SW480 (cell line): Measurements from ENCODE around the gene CAPN9.
A peak's percentile ranks its signal among the peaks of the same experiment; 100 is the strongest.

Experiments
- DNase-seq: peaks from one replicate; pipeline ENCODE4 v3.0.0-alpha.2; 2016; ENCODE audit warnings: low spot score

CAPN9 gene

DNA sequence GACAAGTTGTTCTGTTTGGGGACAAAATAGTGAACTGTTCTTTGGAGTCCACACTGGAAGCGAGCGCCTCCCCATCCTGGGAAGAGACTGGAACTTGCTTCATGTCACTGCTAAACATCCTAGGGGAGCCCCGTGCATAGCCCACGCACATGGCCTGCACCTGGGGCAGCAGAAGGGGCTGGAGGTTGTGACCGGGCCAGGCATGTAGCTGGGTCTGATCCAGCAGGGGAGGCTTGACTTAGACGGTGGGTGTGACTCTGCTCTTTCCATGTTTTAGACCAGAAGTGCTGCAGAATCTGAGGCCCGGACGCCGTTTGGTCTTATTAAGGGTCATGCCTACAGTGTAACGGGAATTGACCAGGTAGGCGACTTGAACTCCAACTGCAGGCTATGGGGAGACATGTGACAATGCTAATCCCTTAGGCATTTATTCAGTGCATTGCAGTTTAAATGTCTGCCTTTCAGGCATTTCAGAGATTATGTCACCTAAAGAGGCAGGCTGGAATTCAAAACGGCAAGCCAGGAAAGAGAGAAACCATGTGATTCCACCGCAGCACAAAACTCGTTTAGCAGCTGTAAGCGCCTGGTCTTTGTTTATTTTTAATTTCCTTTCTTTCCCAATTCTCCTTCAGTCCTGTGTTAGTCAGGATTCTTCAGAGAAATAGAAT lies 21.8 kb downstream of the CAPN9 start:
- DNase-seq: no peak

DNA sequence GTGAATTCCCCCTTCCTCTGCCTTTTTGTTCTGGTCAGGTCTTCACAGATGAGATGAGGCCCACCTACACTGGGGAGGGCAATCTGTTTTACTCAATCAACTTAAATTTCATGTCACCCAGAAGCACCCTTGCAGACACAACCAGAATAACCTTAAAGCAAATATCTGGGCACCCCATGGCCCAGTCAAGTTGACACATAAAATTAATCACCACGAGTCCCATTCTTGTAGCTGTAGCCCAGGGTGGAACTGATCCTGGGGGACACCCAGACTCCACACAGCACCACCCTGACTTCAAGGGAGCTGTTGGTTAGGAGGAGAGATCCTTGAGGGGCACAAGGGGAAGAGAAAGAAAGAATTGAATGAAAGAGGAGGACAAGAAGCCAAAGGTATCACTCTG lies 23.1 kb downstream of the CAPN9 start:
- DNase-seq: no peak

DNA sequence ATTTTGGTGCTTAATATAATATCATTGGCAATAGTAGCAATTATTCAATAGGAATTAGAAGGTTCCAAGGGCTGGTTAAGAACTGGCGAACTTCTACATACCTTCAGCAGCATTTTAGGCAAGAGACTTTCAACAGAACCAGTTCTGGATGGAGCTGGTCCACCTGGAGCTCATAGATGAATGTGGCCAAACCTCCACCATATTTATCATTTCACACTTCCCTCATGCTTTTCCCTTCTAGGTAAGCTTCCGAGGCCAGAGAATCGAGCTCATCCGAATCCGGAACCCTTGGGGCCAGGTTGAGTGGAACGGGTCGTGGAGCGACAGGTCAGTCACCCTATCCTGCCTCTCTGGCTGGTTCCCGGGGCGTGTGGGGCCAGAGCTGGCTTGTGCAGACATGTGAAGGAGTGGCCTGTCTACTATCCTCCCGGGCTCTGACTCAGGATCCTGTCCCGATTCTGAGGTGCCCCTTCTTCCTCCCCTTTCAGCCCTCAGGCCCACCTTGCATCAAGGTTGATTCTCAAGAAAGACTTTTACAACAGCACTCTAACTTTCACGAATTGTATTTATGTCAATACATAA lies 24.7 kb downstream of the CAPN9 start:
- DNase-seq: no peak

DNA sequence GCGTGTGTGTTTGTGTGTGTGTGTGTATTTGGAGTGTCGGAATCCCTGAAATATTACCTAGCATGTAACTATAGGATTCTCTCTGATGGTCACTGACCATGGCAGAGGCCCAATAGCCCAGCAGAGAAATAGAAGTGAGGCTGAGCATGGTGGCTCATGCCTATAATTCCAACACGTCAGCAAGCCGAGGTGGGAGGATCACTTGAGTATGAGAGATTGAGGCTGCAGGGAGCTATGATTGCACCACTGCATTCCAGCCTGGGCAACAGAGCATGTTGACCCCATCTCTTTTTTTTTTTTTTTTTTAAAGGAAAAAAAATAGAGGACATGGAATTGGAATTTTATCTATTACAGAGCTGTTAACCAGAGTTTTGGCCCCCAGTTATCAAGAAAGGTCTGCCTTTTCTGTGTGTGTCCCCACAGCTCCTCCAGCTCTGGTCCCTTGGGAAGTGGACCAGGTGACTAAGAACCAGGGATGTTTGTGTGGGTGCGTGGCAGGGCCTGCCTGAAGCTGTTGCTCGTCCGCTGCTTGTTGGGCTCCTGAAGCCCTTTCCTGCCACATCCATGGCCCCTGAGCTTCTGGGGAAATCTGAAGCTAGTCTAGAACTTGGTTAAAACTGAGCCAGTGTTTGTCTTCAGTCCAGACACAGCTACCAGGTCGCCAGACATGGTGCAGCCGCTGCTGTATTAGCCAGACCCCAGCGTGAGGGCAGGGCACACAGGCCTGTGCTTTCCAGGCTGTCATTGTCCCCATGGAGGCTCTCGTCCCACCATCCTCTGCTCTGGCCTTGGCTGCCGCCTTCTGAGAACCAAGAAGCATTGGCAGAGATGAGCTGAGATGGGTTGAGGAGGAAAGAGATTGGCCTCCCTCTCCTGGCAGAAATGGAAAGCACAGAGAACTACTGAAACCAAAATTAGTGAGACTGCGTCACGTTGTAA lies 25.5 kb downstream of the CAPN9 start:
- DNase-seq: peak; percentile 30

DNA sequence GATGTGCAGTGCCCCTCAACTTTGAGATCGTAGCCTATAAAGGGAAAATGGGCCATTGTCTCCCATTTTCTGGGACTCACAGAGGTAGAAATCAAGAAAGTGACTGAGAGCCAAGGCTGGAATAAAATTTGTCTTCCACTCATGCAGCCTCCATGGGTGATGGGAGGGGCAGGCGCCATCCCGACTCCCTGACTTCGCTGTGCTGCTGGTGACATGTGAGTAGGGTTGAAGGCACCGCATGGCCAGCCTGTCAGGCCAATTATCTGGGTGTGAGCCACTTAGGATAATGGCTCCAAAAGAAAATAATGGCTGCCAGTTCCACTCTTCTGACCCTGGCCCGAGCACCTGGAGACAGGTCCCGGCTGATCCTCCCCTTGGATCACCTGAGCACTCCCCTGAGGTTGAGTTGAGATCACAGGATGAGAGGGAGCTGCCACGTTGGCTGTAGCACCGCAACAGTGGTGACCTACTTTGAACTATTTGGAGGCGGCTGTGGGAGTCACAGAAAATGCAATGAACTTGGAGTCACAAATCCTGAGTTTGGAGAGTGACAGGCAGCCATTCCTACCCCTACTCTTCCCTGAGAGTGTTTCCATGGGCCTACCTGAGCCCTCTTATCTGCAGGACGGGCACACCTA lies 26.3 kb downstream of the CAPN9 start:
- no peak for DNase-seq

DNA sequence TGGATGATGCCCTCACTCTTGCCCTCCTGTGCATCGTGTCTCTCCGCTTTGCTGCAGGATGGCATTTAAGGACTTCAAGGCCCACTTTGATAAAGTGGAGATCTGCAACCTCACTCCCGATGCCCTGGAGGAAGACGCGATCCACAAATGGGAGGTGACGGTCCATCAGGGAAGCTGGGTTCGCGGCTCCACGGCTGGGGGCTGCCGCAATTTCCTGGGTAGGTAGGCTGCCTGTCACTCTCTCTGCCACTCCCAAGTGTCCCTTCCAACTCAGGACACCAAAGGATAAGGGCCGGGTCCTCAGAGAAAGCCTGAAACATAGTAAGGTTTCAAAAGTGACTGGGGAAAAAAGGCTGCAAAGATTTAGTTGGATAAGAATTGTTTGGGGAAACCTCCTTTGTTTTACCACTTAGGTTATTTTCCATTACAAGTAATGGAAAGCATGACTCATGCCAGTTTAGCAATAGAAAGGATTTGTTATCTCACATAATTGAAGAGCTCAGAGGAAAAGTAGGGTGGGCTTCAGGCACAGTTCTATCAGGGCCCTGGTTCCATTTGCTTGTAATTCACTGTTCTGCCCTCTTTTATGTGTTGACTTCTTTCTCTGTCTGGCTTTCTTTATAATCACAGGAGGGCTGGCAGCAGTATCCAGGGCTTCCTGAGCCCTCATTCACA lies 31.9 kb downstream of the CAPN9 start:
- DNase-seq: no peak

DNA sequence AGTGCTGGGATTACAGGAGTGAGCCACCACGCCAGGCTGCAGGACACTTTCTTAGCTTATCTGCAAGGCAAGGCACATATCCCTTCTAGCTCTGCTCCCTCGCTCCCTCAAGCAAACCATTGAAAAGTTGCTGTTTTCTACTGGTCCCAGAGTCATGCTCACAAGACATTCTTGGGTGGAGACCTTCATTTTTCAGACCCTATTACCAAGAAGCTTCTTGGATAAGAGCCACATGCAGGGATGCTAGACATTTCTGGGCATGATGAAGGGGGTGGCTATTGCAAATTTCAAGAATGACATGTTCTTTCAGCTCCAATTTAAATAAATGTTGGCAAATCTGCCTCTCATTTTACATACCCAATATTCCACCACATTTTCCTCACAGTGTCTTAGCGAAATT lies 33.9 kb downstream of the CAPN9 start:
- no peak for DNase-seq

DNA sequence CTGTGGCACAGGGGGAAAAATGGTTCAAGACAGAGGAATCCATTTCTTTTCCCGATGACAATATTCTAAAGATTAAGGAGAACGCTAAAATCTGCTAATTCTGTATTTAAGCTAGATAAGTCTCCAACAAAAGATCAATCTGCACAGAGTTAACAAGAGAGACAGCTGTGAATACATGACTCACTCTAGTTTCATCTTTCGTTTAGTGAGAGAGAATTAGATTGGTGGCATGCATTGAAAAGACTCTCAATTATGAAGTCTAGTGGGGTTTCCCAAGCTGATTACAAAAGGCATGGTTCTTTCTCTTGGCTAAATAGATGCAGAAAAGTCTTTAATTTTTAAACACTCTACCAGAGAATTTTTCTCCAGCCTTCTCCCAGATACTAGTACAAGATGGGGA lies 34.4 kb downstream of the CAPN9 start:
- DNase-seq: no peak

DNA sequence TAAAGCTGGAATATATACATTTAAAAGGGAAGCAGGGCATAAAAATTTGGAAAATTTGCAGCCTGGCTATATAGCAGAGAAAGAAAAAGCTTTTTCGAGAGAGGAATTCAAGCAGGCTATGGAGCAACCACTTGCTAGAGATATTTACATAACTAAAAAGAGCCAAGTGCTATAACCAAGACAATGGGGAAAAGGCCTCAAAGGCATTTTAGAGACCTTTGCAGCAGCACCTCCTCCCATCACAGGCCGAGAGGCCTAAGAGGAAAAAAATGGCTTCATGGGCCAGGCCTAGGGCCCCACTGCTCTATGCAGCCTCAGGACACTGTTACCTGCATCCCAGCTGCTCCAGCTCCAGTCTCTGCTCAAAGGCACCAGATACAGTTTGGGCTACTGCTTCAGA lies 37.0 kb downstream of the CAPN9 start:
- no peak for DNase-seq

DNA sequence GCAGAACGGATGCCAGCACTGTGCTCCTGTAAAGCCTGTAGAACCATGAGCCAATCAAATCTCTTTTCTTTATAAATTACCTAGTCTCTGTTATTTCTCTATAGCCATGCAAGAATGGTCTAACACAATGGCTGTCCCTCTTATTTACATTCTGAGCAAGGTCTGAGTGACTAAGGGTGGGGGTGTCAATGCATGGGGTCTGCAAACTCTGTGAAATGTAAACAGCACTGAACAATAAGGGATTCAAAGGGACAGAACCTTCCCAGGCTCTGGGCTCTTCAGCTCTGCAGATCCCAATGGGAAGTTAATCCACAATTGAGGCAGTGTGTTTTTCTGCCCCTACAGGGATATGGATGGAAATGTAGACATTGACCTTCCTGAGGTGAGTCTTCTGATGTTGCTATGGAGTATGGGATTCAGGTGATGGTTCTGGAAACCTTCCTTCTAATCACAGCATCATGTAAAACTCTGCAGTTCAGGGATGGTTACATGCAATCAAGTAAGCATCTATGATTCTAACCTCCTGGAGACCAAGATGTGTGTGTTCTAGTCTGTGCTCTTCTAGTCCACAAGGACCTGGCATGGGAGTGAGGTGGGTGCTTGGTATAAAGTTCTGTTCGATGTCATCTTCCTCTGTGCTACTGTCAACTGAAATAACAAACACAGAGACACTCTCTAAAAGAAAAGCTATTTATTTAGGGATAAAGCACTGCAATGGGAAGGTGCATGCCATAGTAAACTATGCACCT lies 38.6 kb downstream of the CAPN9 start:
- no peak for DNase-seq

DNA sequence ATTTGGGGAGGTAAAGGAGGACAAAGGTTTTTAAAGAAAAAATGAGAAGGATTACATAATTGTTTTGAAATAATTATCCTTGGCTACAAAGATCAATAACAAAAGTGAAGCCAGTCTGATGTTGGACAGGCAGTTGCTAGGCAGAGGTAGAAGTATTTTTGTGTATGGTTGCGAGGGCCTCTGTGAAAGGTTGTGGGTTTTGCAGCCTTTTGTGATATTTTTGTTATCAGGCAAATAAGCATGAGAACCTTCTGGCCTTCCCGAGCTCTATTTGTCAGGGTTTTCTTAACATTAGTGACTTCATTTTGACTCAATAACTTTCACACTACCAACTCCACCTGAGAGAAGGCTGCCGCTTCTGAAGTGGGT lies 39.2 kb downstream of the CAPN9 start:
- DNase-seq: no peak

DNA sequence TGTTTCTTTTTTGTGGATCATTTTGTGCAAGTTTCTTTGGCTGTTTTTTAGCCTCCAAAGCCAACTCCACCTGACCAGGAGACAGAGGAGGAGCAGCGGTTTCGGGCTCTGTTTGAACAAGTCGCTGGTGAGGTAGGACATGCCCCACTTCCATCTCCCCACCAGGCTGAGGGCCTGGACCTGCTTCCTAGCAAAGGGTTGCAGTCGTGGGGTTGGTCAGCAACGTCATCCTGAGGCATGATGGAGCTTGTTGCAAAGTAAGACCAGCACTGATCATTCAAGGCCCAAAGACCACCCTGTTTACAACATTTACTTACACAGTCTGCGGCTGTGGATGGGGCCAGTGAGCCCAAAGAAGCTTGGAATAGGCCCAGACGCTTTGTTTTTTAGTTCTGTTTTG lies 40.3 kb downstream of the CAPN9 start:
- DNase-seq: no peak

DNA sequence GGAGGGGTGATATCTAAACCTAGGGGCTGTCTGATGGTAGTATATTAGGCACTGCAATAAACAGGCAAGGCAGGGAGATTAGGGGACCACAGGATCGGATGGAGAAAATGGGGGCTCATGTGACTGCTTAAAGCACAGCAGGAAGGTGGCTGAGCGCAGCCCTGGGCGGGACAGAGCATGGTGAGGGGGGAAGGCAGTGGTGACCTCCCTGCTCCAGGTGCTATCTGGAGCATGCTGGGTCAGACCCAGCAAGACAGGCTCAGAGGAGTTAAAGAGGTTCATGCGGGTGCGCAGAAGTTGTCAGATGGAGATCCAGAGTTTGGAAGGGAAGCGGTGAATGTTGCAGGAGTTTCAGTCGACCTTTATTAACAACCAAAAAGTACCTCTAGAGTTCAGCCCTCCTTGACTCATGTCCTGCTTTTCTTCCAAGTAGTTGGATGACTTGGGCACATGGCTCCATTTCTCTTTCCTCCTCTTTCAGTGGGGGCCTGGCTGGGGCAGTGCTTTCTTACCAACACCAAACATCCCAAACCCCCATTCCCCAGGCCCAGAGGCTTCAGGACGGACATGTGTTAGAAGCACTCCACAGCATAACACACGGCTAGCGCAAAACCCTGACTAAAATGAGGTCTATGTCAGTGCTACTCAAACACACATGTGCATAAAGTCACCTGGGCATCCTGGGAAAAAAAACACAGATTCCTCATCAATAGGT lies 41.5 kb downstream of the CAPN9 start:
- no peak for DNase-seq

DNA sequence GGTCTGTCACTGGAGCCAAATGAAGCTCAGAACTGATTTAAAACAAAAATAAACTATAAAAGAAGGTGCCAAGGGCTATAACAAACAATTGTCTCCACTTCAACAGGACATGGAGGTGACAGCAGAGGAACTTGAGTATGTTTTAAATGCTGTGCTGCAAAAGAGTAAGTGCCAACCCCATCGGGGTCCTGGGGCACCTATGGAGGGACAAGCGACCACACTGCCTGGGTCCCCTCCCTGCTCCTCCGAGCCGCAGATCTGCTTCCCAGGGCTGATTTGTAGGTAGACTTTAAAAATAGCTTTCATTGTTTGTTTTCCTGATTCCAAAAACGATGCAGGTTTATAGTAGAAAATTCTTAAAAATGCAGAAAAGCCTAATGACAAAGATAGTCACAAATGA lies 42.8 kb downstream of the CAPN9 start:
- DNase-seq: no peak

DNA sequence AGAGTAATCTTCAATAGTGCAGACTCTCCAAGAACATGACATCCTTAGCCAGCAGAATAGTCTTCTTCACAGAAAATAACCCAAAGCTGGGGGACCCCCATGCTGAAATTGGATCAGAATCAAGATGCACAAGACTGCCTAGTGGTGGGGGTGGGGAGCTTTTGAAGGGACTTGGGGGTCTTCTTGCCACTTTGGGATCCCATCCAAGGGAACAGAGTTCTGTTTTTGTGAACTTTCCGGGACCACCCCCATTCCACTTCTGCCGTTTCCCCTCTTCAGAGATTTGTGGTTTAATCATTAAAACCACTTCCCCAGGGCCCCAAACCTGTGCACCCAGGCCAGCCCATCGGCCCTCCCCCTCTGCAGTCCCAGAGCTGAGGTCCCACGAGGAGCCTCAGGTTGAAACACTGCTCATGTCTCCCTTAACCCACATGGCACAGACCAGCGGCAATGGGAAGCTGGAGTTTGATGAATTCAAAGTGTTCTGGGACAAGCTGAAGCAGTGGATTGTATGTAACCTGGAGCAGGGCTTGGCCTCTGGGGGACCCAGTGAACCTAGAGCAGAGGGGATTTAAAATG lies 44.9 kb downstream of the CAPN9 start:
- no peak for DNase-seq

DNA sequence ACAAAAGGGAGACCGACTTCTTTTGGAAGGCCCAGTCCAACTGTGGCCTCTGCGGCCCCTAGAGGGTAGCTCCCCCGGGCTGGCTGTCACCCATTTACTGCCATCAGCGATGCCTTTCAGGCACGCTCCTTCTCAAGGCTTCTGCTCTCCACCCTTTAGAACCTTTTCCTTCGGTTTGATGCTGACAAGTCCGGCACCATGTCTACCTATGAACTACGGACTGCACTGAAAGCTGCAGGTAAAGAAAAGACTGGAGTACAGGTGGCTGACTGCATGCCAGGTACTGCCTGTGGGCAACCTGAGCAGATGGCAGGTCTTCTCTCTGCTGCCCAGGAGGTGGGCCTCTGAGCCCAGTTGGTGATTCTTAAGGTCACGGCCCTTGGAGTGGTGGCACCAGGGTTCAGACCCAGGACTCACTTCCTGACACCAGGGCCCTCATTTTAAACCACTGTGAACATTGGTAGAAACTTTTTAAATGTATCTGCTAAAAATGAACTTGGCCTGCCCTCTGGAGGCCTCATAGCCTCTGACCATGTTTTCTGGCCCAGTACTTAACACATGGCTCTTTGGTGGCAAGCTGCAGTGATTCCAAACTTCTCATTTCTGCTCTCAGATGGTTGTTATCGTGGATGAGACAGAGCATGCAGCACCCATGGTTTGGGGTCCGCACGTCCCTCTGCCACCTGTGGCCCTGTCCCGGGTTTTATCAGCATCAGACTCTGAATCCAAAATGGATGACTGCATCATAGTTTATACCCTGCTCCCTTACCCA lies 45.7 kb downstream of the CAPN9 start:
- DNase-seq: peak; percentile 5

DNA sequence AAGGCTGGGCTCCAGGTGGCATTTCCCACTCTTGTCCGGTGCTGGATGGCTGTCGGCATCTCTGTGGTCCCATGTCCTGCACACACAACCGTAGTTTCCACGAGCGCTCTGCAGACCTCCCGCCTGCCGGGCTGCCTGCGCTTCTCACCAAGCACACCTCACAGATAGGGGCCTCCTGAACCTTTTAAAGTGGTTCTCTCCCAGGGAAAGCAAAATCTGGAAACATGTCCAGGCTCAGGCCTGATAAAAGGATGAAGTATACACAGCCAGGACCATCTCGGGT lies 46.2 kb downstream of the CAPN9 start:
- DNase-seq: no peak

DNA sequence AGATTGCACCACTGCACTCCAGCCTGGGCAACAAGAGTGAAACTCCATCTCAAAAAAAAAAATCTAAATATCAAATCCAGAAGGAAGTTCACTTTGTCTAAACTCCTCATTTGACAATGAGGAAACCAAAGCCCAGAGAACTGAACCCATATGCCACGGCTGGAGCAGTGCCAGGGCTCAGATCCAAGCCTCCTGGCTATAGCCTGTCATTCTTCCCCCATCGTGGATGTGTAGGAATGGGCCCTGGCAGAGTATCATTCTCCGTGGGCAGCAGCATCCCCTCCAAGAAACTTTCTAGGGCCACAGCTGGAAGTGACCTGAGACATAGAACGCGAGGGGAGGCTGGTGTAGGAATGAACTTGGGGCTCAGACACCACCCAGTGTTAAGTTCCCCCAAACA lies 47.2 kb downstream of the CAPN9 start:
- DNase-seq: no peak

DNA sequence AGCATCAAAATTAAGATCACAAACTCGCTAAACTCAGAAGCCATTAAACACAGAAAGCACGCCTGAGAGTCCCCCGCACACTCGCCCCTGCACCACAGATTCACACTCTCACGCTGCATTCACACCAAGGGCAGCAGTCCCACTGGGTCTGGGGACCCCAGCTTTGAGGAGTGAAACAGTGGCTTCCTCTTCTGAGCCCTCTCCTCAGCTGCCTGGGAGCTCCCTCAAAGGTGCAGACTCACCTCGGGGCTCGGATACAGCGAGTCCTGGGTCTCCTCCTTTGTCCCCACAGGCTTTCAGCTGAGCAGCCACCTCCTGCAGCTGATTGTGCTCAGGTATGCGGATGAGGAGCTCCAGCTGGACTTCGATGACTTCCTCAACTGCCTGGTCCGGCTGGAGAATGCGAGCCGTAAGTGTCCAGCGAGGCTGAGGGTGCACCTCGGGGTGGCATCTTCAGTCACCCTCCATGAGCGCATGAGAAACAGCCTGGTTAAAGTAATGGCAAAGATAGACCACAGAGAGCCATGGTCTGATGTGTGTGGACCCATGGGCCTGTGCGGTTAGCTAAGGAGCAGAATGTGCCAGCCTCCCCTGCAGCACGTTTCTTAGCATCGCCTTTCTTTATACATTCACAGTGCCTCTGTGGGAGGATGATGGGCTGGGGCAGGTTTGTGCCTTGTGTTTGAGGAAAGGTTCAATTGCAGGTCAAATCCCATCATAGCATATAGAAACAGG lies 47.9 kb downstream of the CAPN9 start:
- no peak for DNase-seq
